Right renal pelvis (tissue), 4 donors: ENCODE data around the gene FKBP15. TPM values are rescaled to one million over a fixed set of nuclear protein-coding genes. Genes with fewer than 3 reads are reported as not detected.
"Not testable (repeated sequence)": the region's sequence is repeated elsewhere in the genome, so short reads cannot be mapped to it uniquely, and the experiment has no call there.

Source experiments
- DNase-seq, 4 donors: peaks; one replicate each; pipeline ENCODE4 v3.0.0-alpha.2; 2013; ENCODE audit warnings: low read depth in 4 of 4, low spot score in 3 of 4, missing footprints in 1 of 4
- polyA plus RNA-seq, 4 donors: library from polyadenylated mRNA; unstranded; fragments of 120-200 nt; gene quantifications; one replicate each; pipeline ENCODE4 v1.2.1, GENCODE V29; 2013; ENCODE audit not compliant: insufficient read length in 4 of 4

The FKBP15 gene
- polyA plus RNA-seq = 10 to 100 TPM; 26.1 to 30.0 (median 29.7) TPM

- DNase-seq = peak; percentile 94 to 99 (median 96)
Measured at GRCh38 chr9:113221003-113221799, at the start of gene FKBP15, which contains the start of gene SLC31A1. FKBP15 (minus strand) TSS chr9:113221277; CDS start chr9:113221243, 34 bp downstream. SLC31A1 (plus strand) TSS chr9:113221544; CDS start chr9:113256149, 34,605 bp downstream.

DNA sequence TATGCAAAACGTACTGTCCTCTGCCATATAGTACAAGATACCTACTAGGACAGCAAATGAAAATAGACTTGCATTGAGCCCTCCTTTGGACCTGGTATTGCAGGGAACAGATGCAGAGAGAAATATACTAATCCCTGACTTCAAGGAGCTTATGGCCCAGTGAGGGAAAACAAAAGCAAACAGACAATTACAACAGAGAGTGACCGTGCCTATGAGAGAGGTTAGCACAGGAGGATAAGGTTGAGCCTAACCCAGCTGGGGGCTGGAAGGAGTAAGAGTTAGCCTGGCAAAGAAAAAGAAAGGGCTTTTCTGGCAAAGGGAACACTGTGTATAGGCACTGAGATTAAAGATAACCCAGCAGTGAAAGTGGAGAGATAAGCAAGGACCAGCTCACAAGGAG lies 48.8 kb upstream of the FKBP15 start:
- no peak for DNase-seq

GRCh38 chr9:113269355-113269754 lies 48.3 kb upstream of the FKBP15 start:
- no peak for DNase-seq

GRCh38 chr9:113267911-113268566 lies 47.0 kb upstream of the FKBP15 start:
- DNase-seq = no peak

GRCh38 chr9:113266174-113266573 lies 45.1 kb upstream of the FKBP15 start:
- no peak for DNase-seq

DNA sequence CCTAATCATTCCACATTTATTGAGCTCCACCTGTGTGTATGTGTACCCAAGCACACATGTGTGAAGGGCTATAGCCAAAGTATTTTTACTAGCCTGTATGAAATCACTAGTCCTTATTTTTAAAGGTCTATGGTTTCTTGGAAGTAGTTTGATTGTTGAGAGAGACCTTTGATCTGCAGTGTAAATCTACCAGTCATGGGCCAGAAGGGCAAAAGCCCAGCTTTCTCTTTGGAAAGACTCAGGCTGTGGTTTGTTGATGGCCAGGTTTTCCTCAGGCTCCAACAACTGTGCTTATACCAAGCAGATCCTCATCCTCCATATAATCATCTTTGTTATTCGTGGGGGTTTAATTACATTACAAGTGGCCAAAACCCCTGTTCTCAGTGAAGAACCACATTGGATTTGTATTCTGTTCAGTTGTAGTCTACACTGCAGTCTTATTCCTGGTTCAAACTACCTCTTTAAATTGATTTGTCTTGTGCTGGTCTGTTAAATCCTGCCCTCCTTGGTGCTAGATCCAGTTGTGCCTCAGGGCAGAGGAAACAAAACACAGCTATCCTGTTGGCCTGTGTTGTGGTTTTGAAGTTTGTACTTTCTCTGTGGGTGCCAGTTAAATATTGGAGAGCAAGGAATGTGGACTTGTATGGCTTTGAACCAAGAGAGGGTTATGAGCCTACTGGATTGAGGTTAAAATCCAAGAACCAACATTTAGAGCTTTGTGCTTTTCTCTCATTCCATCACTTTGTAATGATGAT lies 41.0 kb upstream of the FKBP15 start:
- no peak for DNase-seq

GRCh38 chr9:113258282-113258681 lies 37.2 kb upstream of the FKBP15 start:
- no peak for DNase-seq

DNA sequence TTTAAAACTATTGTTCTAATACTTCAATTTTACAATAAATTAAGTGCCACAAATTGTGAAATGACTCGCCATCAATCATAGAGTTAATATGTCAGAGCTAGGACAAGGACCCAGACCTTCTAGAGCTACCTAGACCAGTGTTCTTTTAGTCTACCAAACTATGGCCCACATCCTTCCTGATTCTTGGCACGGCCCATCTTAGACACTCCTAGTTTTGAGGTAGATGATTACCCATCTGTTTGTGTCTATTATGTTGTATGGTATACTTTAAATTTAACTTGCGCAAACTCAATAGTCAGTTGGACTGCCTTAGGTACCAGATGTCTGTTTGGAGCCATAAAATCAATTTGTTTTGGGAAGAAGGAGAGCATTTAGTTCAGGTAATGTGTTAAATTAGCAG lies 36.8 kb upstream of the FKBP15 start:
- DNase-seq = no peak

GRCh38 chr9:113255438-113255837 lies 34.4 kb upstream of the FKBP15 start:
- no peak for DNase-seq

GRCh38 chr9:113254991-113255390 lies 33.9 kb upstream of the FKBP15 start:
- DNase-seq = no peak

GRCh38 chr9:113250807-113251206 lies 29.7 kb upstream of the FKBP15 start:
- no peak for DNase-seq

GRCh38 chr9:113249661-113250060 lies 28.6 kb upstream of the FKBP15 start:
- DNase-seq = not testable (repeated sequence)

DNA sequence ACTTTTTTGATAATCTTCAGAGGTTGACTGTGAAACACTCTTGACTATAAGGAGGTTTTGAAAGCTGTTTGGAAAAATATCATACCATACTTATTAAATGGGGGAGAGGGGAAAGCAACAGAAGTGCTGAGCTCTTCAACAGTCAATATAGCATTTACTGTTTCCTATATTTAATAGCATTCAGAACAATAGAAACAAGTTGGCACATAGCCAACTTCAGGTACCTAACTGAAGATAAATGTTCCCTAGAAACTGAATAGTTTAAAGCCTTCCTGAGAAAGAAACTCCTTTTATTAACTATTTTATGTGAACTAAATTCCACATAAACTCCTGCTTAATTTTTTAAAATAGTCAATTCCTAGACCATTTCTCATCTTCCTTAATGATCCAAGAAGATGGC lies 26.6 kb upstream of the FKBP15 start:
- no peak for DNase-seq

DNA sequence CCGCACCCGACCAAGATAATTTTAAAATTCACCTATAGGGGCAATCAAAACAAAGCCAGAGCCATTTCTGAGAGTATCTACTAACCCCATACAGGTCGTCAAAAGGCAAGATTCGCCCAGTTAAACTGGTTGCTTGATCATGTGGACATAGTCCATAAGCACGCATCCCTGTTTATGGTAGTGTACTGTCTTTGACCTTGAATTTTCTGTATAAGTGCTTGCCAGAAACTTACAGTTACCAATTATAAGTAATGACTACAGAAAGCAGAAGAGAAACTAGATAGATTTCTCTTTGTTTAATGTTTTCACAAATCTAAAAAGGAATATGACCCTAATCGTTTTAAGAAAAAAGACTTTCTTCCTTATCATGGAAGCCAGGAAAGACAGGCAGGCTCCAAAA lies 25.9 kb upstream of the FKBP15 start:
- DNase-seq = no peak

GRCh38 chr9:113245894-113246293 lies 24.8 kb upstream of the FKBP15 start:
- no peak for DNase-seq

- no peak for DNase-seq
Measured at GRCh38 chr9:113244556-113244955, 23.5 kb upstream of the FKBP15 start.

GRCh38 chr9:113241161-113241560 lies 20.1 kb upstream of the FKBP15 start:
- no peak for DNase-seq

GRCh38 chr9:113238859-113239232 lies 17.8 kb upstream of the FKBP15 start:
- DNase-seq = no peak

GRCh38 chr9:113238202-113238858 lies 17.3 kb upstream of the FKBP15 start:
- DNase-seq = no peak

- DNase-seq = no peak
Measured at GRCh38 chr9:113237026-113237425, 15.9 kb upstream of the FKBP15 start.
